K562 (cell line): ENCODE results near the gene SNX15.

Experiments used
- CHD1 ChIP-seq: fragments of 200-600 bp; sonication (generic); IDR thresholded peaks from one replicate; pipeline ENCODE4 v1.6.1; 2012; ENCODE audit warnings: mild to moderate bottlenecking, moderate library complexity, low read length, inconsistent platforms
- EGR1 ChIP-seq: fragments of 450-650 bp; conservative IDR thresholded peaks from 2 replicates; pipeline ENCODE4 v1.6.1; 2017; ENCODE audit warnings: mild to moderate bottlenecking
- POLR2A ChIP-seq: fragments of 450-650 bp; conservative IDR thresholded peaks from 2 replicates; pipeline ENCODE4 v1.6.1; 2016

GRCh38 chr11:65040520-65040846 lies 13.2 kb downstream of the SNX15 start:
- TF ChIP-seq POLR2A (no peak), EGR1 (no peak), CHD1 (no peak)
